H7 (cell line): Measurements from ENCODE around the gene MLLT3. TPM values are rescaled to one million over a fixed set of nuclear protein-coding genes. Genes with fewer than 3 reads are reported as not detected.

Experiments
- DNase-seq: peaks from one replicate; pipeline ENCODE4 v3.0.0; 2012
- H3K27me3 ChIP-seq: 2 replicates; pipeline ENCODE4 v1.6.0; 2011; ENCODE audit warnings: mild to moderate bottlenecking, low read length; ENCODE audit not compliant: control insufficient read depth, insufficient read depth
- H3K36me3 ChIP-seq: replicated peaks from 2 replicates; pipeline ENCODE4 v1.5.1; 2011; ENCODE audit warnings: low read length; ENCODE audit not compliant: control insufficient read depth, insufficient read depth
- H3K4me3 ChIP-seq: 2 replicates; pipeline ENCODE4 v1.5.1; 2011; ENCODE audit warnings: low read depth, mild to moderate bottlenecking, control low read depth, low read length, moderate library complexity; ENCODE audit not compliant: insufficient read depth
- total RNA-seq: library from RNA; depleted of rRNA; stranded (reverse); fragments of >200 nt; shearing (Covaris generic); gene quantifications from 2 replicates; pipeline ENCODE4 v1.2.3, GENCODE V29; 2014

Gene MLLT3
- total RNA-seq, 1 experiment from 2014 or later: 4.3 TPM

- no peak overlapping the region for H3K4me3 ChIP-seq
Observed at GRCh38 chr9:20488691-20489090, 133.6 kb downstream of the MLLT3 start.

GRCh38 chr9:20486552-20486951, 135.7 kb downstream of the MLLT3 start:
- Histone ChIP-seq H3K36me3 (no peaks in the 10 kb centered on the region), H3K4me3 (no peak overlapping the region)

More at GRCh38 chr9:20488691-20489090, 133.6 kb downstream of the MLLT3 start:
- H3K36me3 ChIP-seq: no peaks in the 10 kb centered on the region
- no peaks in the 10 kb centered on the region for H3K27me3 ChIP-seq
- no peak for DNase-seq

DNA sequence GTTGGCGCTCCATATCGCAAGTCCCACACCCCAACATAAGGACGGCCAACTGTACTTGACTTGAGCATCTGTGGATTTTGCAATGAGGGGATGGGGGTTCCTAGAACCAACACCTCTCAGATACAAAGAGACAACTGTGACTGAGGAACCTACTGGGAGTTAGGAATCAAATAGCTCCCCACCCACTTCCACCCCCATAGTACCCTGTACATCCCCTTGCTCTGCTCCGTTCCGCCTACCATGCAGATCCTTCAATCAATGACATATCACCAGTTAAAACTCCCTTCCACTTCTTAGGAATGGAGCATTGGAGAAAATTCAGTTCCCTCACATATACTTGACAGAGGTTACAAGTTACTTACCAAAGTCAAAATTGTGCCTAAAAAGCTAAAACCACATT, 140.9 kb downstream of the MLLT3 start:
- Histone ChIP-seq H3K4me3 (no peak overlapping the region), H3K36me3 (no peaks in the 10 kb centered on the region), H3K27me3 (no peaks in the 10 kb centered on the region)
- no peak for DNase-seq

More at GRCh38 chr9:20486552-20486951, 135.7 kb downstream of the MLLT3 start:
- no peaks in the 10 kb centered on the region for H3K27me3 ChIP-seq
- DNase-seq: no peak

DNA sequence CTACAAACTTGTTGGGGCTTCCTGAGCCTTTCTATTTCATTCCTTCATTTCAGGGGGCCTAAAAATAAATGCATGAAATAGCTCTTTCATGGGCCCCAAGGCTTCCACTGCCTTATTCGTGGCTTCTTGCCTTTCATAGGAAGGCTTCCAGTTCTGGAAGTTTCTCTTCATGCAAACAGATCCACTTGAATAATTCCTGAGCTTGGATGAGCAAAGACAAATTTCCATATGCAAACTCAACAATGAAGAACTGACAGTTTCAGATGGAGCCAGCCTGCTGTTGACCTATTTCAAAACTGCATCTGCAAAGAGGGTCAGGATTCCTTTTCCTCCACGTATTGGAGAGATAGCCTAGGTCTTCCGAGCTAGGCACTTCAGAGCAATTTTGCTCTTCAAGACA, 142.1 kb downstream of the MLLT3 start:
- Histone ChIP-seq H3K4me3 (no peak overlapping the region), H3K36me3 (no peaks in the 10 kb centered on the region)
- no peak for DNase-seq

GRCh38 chr9:20479419-20480155, 142.7 kb downstream of the MLLT3 start:
- no peak overlapping the region for H3K4me3 ChIP-seq
- DNase-seq: no peak
- no peaks in the 10 kb centered on the region for H3K27me3 ChIP-seq
- H3K36me3 ChIP-seq: no peaks in the 10 kb centered on the region

More for the DNA sequence above, 142.1 kb downstream of the MLLT3 start:
- no peaks in the 10 kb centered on the region for H3K27me3 ChIP-seq

GRCh38 chr9:20478786-20479185, 143.5 kb downstream of the MLLT3 start:
- Histone ChIP-seq H3K36me3 (no peaks in the 10 kb centered on the region), H3K27me3 (no peaks in the 10 kb centered on the region), H3K4me3 (no peak overlapping the region)
- DNase-seq: no peak

- no peak overlapping the region for H3K4me3 ChIP-seq
- no peaks in the 10 kb centered on the region for H3K36me3 ChIP-seq
- no peaks in the 10 kb centered on the region for H3K27me3 ChIP-seq
- DNase-seq: no peak
Observed at GRCh38 chr9:20477940-20478620, 144.2 kb downstream of the MLLT3 start.

DNA sequence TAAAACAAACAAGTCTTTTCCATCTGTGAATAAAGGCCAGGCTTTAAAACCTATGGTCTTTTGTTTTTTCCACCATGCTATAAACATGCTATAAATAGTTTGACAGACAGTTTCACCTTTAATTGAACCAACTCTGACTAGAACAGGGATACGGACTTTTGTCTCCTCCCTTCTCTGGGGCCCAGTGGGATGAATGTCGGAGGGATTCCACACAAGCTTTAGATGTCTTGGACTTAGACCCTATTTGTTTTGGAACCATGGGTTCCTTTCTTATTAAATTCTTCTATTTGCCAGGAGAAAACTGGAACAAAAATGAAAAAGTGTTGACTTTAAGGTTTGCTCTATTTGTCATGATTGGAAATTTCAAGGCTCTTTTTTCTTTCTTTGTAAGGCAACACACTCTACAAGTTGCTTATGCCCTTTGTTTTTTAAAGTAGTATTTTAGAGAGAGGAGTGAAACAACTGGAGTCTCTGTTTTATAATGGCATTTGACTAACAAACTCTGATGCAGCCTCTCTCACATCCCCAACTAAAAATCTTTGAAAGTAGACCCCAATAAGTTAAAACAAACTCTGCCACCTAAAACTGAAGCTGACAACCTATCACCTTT, 145.3 kb downstream of the MLLT3 start:
- no peak for DNase-seq
- no peaks in the 10 kb centered on the region for H3K27me3 ChIP-seq
- H3K4me3 ChIP-seq: no peak overlapping the region
- no peaks in the 10 kb centered on the region for H3K36me3 ChIP-seq

GRCh38 chr9:20474496-20474895, 147.8 kb downstream of the MLLT3 start:
- DNase-seq: no peak
- no peak overlapping the region for H3K4me3 ChIP-seq
- no peaks in the 10 kb centered on the region for H3K36me3 ChIP-seq
- no peaks in the 10 kb centered on the region for H3K27me3 ChIP-seq

- DNase-seq: no peak
- Histone ChIP-seq H3K27me3 (no peaks in the 10 kb centered on the region), H3K36me3 (no peaks in the 10 kb centered on the region), H3K4me3 (no peak overlapping the region)
Observed at GRCh38 chr9:20473515-20474013, 148.7 kb downstream of the MLLT3 start.

DNA sequence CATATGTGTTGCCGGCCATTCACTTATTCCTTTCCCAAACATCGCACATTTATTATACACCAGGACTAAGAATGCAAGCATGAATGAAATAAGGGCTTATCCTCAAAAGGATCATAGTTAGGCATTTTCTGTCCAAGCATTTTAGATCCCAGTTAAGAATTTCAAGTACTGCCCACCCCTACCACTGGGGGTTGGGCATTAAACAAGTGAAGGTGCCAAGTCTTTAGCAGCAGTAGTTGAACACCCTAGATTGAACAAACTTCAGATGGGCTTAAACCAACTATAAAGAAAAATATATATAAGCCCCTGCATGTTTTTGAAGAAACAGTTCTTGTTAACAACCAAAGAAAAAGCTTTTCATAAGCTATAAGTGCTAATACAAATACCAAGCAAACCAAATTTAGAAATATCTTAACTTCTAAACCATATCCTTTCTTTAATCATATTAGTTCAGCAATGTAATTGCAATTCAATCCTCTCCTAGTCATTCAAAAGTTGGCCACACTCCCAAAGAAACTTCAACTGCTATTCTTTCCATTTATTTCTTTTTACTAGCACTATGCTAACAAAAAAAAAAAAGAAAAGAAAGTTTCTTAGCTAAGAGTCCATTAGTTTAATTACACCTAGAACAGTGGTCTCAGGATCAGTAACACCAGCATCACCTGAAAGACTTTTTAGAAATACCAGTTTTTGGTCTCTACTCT, 149.8 kb downstream of the MLLT3 start:
- Histone ChIP-seq H3K36me3 (no peaks in the 10 kb centered on the region), H3K27me3 (no peaks in the 10 kb centered on the region), H3K4me3 (no peak overlapping the region)
- no peak for DNase-seq

DNA sequence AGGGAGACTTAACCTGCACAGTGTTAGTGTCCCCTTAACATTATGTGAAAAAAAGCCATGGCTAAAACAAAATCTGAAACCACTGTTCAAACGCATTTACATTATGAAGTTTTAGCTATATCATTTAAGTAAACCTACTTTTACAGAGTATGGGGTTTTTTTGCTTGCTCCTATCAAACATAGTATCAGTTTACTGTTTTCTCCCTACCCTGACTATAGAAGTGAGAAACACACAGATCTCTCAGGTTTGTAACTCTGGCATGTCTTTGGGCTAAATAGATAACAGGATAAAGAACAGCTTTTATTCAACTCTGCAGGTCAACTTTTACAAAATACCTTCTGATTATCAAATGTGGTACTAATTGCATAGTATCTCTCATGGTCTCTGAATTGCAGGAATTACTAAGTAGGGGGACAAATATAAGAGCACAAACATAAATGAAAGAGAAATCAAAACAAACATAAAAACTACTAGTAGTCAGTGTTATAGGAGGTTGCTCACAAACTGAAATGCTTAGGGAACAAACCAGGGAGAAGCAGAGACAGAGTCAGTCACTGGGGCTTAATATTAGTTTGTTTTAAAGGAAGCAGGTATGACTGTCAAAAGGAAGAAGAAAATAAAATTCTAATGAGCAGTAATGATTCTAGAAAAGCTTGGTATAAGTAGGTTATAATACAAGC, 155.8 kb downstream of the MLLT3 start:
- no peak for DNase-seq
- Histone ChIP-seq H3K4me3 (no peak overlapping the region), H3K36me3 (no peaks in the 10 kb centered on the region), H3K27me3 (no peaks in the 10 kb centered on the region)

DNA sequence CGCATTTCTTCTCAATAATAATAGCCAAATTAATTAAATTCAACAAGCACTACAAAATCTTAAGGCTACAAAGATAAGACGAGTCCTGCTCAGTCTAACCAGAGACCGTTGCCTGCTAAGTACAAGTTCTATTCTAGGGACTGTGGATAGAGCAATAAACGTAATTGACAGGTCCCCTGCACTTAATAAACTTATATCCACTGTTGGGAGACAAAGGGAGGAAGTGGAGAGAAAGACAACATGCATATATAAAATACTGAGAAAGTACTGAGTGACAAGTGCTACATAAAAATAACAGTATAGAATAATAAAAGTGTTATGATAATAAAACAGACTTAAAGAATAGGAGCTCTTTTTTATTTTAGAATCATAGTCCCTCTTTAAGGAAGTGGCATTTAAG, 158.1 kb downstream of the MLLT3 start:
- DNase-seq: no peak
- Histone ChIP-seq H3K27me3 (no peaks in the 10 kb centered on the region), H3K4me3 (no peak overlapping the region), H3K36me3 (no peaks in the 10 kb centered on the region)

DNA sequence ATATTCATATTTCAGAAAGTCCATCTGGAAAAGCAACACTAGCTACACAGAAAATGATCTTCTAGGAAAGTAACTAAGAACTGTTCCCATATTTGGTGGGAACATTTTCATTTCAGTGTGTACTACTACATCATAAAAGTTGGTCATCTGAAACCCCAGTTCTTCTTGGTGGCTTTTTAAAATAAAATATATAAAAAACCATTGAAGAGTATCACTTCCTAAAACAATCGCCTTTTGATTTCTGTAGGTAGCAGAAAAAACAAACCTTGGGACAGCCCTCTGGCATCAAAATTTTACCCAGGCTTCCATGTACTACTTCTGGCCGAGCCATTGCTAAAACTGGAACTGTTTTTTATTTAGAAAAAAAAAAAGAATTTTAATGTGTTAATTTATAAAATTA, 158.5 kb downstream of the MLLT3 start:
- Histone ChIP-seq H3K27me3 (no peaks in the 10 kb centered on the region), H3K36me3 (no peaks in the 10 kb centered on the region), H3K4me3 (no peak overlapping the region)
- no peak for DNase-seq
